Transverse colon (tissue), 4 donors: ENCODE data around the gene CNTN1. TPM values are rescaled to one million over a fixed set of nuclear protein-coding genes. Genes with fewer than 3 reads are reported as not detected.

Source experiments
- DNase-seq: peaks from one replicate; pipeline ENCODE4 v3.0.0-alpha.2; 2019
- H3K27ac ChIP-seq, 4 donors: fragments of 200-600 bp; sonication (generic); 2 replicates each; pipeline ENCODE4 v1.5.1; 2016 to 2018; ENCODE audit warnings: inconsistent platforms in 4 of 4
- H3K27me3 ChIP-seq: fragments of 200-600 bp; sonication (generic); 2 replicates; pipeline ENCODE4 v1.5.1; 2017; ENCODE audit warnings: inconsistent platforms
- H3K36me3 ChIP-seq, 4 donors: fragments of 200-600 bp; sonication (generic); 2 replicates each; pipeline ENCODE4 v1.5.1; 2017 to 2019; ENCODE audit warnings: inconsistent platforms in 4 of 4
- H3K4me1 ChIP-seq, 4 donors: fragments of 200-600 bp; sonication (generic); 2 replicates each; pipeline ENCODE4 v1.5.1; 2017 to 2020; ENCODE audit warnings: inconsistent platforms in 4 of 4
- H3K4me3 ChIP-seq, 4 donors: fragments of 200-600 bp; sonication (generic); 1 replicate in 1 of 4; 2 replicates in 3 of 4; pipeline versions ENCODE4 v1.5.1 to v1.6.1; 2017 to 2019; ENCODE audit warnings: inconsistent platforms in 4 of 4
- H3K9me3 ChIP-seq, 2 donors: fragments of 200-600 bp; sonication (generic); 2 replicates each; pipeline ENCODE4 v1.5.1; 2017 to 2019; ENCODE audit warnings: inconsistent platforms in 2 of 2
- CTCF ChIP-seq, 5 experiments: fragments of 200-600 bp in 3 of 5; fragments of 450-650 bp in 2 of 5; sonication (generic) in 3 of 5; IDR thresholded peaks; 1 replicate in 2 of 5; 2 replicates in 3 of 5; pipeline ENCODE4 v1.5.1; 2016 to 2017; ENCODE audit warnings: antibody characterized with exemption in 5 of 5, inconsistent platforms in 3 of 5, mild to moderate bottlenecking in 2 of 5, moderate library complexity in 1 of 5
- EP300 ChIP-seq: sonication (generic); formaldehyde crosslinking; IDR thresholded peaks from one replicate; pipeline ENCODE4 v1.6.1; 2017; ENCODE audit warnings: antibody characterized with exemption, low read depth
- POLR2A ChIP-seq: fragments of 450-650 bp; IDR thresholded peaks from one replicate; pipeline ENCODE4 v1.6.1; 2016; ENCODE audit warnings: antibody characterized with exemption, mild to moderate bottlenecking, moderate library complexity
- POLR2AphosphoS5 ChIP-seq, 3 donors: sonication (generic); formaldehyde crosslinking; IDR thresholded peaks; one replicate each; pipeline ENCODE4 v1.6.1; 2016; ENCODE audit warnings: antibody characterized with exemption in 3 of 3
- WGBS, 2 donors: methylation state at CpG; one replicate each; pipeline ENCODE4 v1.1.5; 2018; ENCODE audit warnings: low coverage in 1 of 2; 5-methylcytosine and 5-hydroxymethylcytosine counted together
- in situ Hi-C, 4 donors: fragments of 200-750 bp; cut with MboI; loops; one replicate each; pipeline versions ENCODE4 v1.15.0 to v1.15.1; 2017; ENCODE audit warnings: low sequenced_read_pairs in 3 of 4, low pct_ligation_motif_present in 1 of 4, low pct_unique_long_range_greater_than_20kb in 1 of 4
- intact Hi-C: fragments of 100-400 bp; cut with DNase I; formaldehyde crosslinking; loops from one replicate; pipeline ENCODE4 v1.15.1; 2023; ENCODE audit warnings: low total_unique reads
- total RNA-seq, 4 donors: library from RNA; depleted of rRNA; stranded (reverse); fragments of >200 nt; gene quantifications; one replicate each; pipeline ENCODE4 v1.1.0, GENCODE V29; 2016

Gene CNTN1
- total RNA-seq, 4 donors from 2014 or later, result 0.60 to 3.2 (median 1.4) TPM

DNA sequence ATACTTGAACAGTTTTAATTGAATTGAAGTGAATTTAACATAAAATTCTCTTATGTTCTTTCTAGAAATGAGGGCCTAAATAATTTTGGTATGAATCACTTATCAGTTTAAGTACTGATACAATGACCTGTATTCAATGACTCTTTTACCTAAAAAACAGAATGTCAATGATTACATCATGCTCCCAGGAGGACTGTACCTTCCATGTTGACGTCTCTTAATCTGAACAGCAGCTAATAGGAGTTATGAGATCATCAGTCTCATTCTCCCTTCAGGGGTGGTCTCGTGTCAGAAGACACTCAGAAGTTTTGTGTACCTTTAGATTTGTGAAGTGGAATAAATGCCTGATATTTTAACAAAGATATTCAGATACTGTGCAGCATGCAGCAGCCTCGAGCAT is 206.3 kb downstream of the CNTN1 start:
- 57 to 60% methylated on average over 1 to 3 of the region's 3 CpGs for WGBS, 2 donors
- no peak overlapping the region for H3K4me3 ChIP-seq
- TF ChIP-seq EP300, result no peak
- no peak for TF ChIP-seq POLR2AphosphoS5 (IDR thresholded peaks at IDR 0.05)
- TF ChIP-seq CTCF (IDR thresholded peaks at IDR 0.05), result no peak
- no peak for TF ChIP-seq POLR2A
- no peaks in the 10 kb centered on the region for H3K27me3 ChIP-seq
- intact Hi-C loops, result loop anchor here (10.0 kb wide), 1 partner anchor 1846 kb away; no protein-coding TSS in a partner anchor
- in situ Hi-C loops, result no loop called here
- H3K9me3 ChIP-seq, result no peaks in the 10 kb centered on the region
- H3K36me3 ChIP-seq, result no peaks in the 10 kb centered on the region
- H3K4me1 ChIP-seq, result no peaks in the 10 kb centered on the region
- DNase-seq, result no peak
- H3K27ac ChIP-seq, result no peak overlapping the region

DNA sequence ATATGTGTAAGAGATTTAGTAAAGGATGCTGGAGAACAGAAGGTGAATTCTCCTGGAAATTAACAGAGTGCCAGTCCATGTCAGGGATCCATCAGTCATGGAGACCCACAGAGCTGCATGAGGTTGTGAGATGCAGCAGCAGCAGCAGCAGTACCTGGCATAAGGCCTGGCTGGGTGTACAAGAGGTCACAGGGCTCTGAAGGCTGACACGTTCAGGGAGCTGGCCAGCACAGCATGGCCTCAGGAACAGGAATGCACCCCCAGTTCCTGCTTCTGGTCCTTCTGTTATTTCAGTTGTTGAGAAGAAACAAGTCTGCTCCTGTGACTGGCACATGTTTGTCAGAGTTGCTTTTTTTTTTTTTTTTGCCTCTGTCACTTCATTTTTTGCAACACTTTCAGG is 210.8 kb downstream of the CNTN1 start:
- 17% methylated on average over 1 of the region's 1 CpG; no CpG with 5 or more reads in 1 of the 2 donors for WGBS, 2 donors
- Histone ChIP-seq H3K9me3 (no peaks in the 10 kb centered on the region), H3K36me3 (no peaks in the 10 kb centered on the region), H3K27ac (no peak overlapping the region), H3K4me3 (no peak overlapping the region), H3K4me1 (no peaks in the 10 kb centered on the region), H3K27me3 (no peaks in the 10 kb centered on the region)
- intact Hi-C loops (no loop called here), in situ Hi-C loops (no loop called here)
- no peak for DNase-seq
- TF ChIP-seq POLR2A (no peak), CTCF (IDR thresholded peaks at IDR 0.05) (no peak), EP300 (no peak), POLR2AphosphoS5 (IDR thresholded peaks at IDR 0.05) (no peak)

- in situ Hi-C loops, result no loop called here
These were observed 214.9 kb downstream of the CNTN1 start for GRCh38 chr12:40907115-40907527.

GRCh38 chr12:40911676-40912075 is 219.4 kb downstream of the CNTN1 start:
- no peak for TF ChIP-seq EP300
- TF ChIP-seq POLR2AphosphoS5 (IDR thresholded peaks at IDR 0.05), result no peak
- no peak for TF ChIP-seq POLR2A
- no peak for TF ChIP-seq CTCF (IDR thresholded peaks at IDR 0.05)
- H3K36me3 ChIP-seq, result no peaks in the 10 kb centered on the region
- in situ Hi-C loops, result no loop called here

More at GRCh38 chr12:40907115-40907527, 214.9 kb downstream of the CNTN1 start:
- TF ChIP-seq EP300 (no peak), POLR2AphosphoS5 (IDR thresholded peaks at IDR 0.05) (no peak)
- Histone ChIP-seq H3K27me3 (no peaks in the 10 kb centered on the region), H3K4me3 (no peak overlapping the region), H3K36me3 (no peaks in the 10 kb centered on the region), H3K27ac (no peak overlapping the region), H3K4me1 (no peaks in the 10 kb centered on the region), H3K9me3 (no peaks in the 10 kb centered on the region)
- intact Hi-C loops, result no loop called here
- 70 to 83% methylated on average over 2 to 4 of the region's 4 CpGs for WGBS, 2 donors
- DNase-seq, result no peak

DNA sequence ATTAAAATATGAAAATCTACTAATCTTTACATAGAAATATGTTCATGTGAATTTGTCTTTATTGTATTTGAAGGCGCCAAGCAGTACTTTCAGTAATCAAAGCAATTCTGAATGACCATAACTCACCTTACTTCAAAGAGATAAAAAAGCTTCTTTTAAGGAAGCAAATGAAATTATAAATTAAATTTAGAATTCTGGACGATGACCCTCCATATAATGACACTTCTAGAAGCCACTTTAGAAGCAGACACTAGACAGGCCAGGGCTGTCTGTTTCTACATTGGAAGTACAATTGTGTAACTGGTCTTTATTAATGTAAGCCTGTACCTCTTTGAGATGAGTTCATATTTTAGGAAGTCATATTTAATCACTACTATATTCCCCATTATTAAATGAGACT is 222.9 kb downstream of the CNTN1 start:
- TF ChIP-seq POLR2A (no peak), POLR2AphosphoS5 (IDR thresholded peaks at IDR 0.05) (no peak), EP300 (no peak), CTCF (IDR thresholded peaks at IDR 0.05) (no peak)
- Histone ChIP-seq H3K27me3 (no peaks in the 10 kb centered on the region), H3K9me3 (no peaks in the 10 kb centered on the region), H3K4me1 (no peaks in the 10 kb centered on the region), H3K36me3 (no peaks in the 10 kb centered on the region), H3K27ac (no peak overlapping the region), H3K4me3 (no peak overlapping the region)
- no peak for DNase-seq
- intact Hi-C loops (no loop called here), in situ Hi-C loops (no loop called here)
- WGBS, 2 donors, result 66 to 77% methylated on average over 2 of the region's 2 CpGs

More at GRCh38 chr12:40911676-40912075, 219.4 kb downstream of the CNTN1 start:
- no peaks in the 10 kb centered on the region for H3K4me1 ChIP-seq
- H3K4me3 ChIP-seq, result no peak overlapping the region
- WGBS, 2 donors, result 74 to 91% methylated on average over 3 of the region's 3 CpGs
- H3K9me3 ChIP-seq, result no peaks in the 10 kb centered on the region
- no peak overlapping the region for H3K27ac ChIP-seq
- intact Hi-C loops, result no loop called here
- no peaks in the 10 kb centered on the region for H3K27me3 ChIP-seq
- no peak for DNase-seq
